ENCODE data around the gene SCAF8. TPM values are rescaled to one million over a fixed set of nuclear protein-coding genes. Genes with fewer than 3 reads are reported as not detected.

The SCAF8 gene
- polyA plus RNA-seq, 1 of the 3 experiments (the other 2 are of a cell fraction): 11.0 TPM

GRCh38 chr6:154872542-154873114 lies 139.4 kb downstream of the SCAF8 start:
- ChIA-PET CTCF (interaction anchor here (1.0 to 2.5 kb wide), 3 partner anchors 30 to 305 kb away, joined by 3 to 6 read pairs (median 3); no protein-coding TSS in a partner anchor), POLR2A (no interaction called here)
- peaks cover 4 to 9% of the 10 kb centered on the region in 2 experiments for H3K36me3 ChIP-seq (replicated peaks in 1 of 2; ENCODE audit: control insufficient read depth in 1 of 2, insufficient read depth in 2 of 2, low read length in 1 of 2)
- H3K27ac ChIP-seq (ENCODE audit: low read depth in 2 of 2, low read length in 1 of 2): no peak overlapping the region
- peaks cover 16% of the 10 kb centered on the region for H3F3A ChIP-seq (replicated peaks; ENCODE audit: insufficient read depth)
- H2AFZ ChIP-seq (ENCODE audit: low read depth): no peak overlapping the region
- H3K9me3 ChIP-seq: no peaks in the 10 kb centered on the region
- H3K4me3 ChIP-seq (ENCODE audit: low read depth in 2 of 2, low read length in 1 of 2): no peak overlapping the region
- DNase-seq: no peak
- no peaks in the 10 kb centered on the region for H3K9me2 ChIP-seq
- 98% methylated on average over 8 of the region's 8 CpGs for WGBS (ENCODE audit: low lambda C conversion rate)
- TF ChIP-seq TCF12 (IDR thresholded peaks at IDR 0.05) (no peak), NFIC (IDR thresholded peaks at IDR 0.05; ENCODE audit: borderline replicate concordance) (no peak), USF2 (IDR thresholded peaks at IDR 0.05; ENCODE audit: borderline replicate concordance, low read depth, low read length) (no peak), RFX5 (IDR thresholded peaks at IDR 0.05; ENCODE audit: low read length) (no peak)
- H3K9ac ChIP-seq: no peak overlapping the region
- peaks cover 0 to 7% of the 10 kb centered on the region in 2 experiments; a peak in 1 of 4 replicates for H3K4me1 ChIP-seq (ENCODE audit: control insufficient read depth in 1 of 2, insufficient read depth in 2 of 2, low read depth in 1 of 2, low read length in 1 of 2)
- peaks cover 36% of the 10 kb centered on the region for H3K79me2 ChIP-seq (ENCODE audit: insufficient read depth)
- no peaks in the 10 kb centered on the region for H3K27me3 ChIP-seq (ENCODE audit: insufficient read depth)
- peaks cover 14% of the 10 kb centered on the region for H4K20me1 ChIP-seq (ENCODE audit: insufficient read depth)
- no peak overlapping the region for H3K4me2 ChIP-seq

DNA sequence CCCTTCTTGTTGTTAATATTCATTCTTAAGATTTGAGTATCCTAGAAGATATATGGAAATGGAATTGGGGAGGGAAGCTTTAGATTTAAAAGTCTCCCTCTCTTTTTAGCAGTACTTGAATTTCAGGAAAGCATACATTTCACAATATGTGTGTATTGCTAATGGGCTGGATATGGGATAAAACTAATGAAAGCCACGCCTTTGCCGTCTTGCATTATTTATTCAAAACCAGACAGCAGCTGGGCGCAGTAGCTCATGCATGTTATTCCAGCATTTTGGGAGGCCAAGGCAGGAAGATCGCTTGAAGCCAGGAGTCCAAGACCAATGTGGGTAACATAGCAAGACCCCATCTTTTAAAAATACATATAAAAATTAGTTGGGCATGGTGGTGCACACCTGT lies 140.3 kb downstream of the SCAF8 start:
- no peak for DNase-seq
- Histone ChIP-seq H3K79me2 (ENCODE audit: insufficient read depth) (peaks cover 35% of the 10 kb centered on the region), H4K20me1 (ENCODE audit: insufficient read depth) (peaks cover 7% of the 10 kb centered on the region), H2AFZ (ENCODE audit: low read depth) (no peak overlapping the region), H3K27me3 (ENCODE audit: insufficient read depth) (no peaks in the 10 kb centered on the region), H3K4me1 (ENCODE audit: control insufficient read depth in 1 of 2, insufficient read depth in 2 of 2, low read depth in 1 of 2, low read length in 1 of 2) (peaks cover 0 to 7% of the 10 kb centered on the region in 2 experiments; a peak in 1 of 4 replicates), H3K4me3 (ENCODE audit: low read depth in 2 of 2, low read length in 1 of 2) (no peak overlapping the region), H3K9ac (no peak overlapping the region), H3K9me2 (no peaks in the 10 kb centered on the region), H3K27ac (ENCODE audit: low read depth in 2 of 2, low read length in 1 of 2) (no peak overlapping the region), H3K36me3 (replicated peaks in 1 of 2; ENCODE audit: control insufficient read depth in 1 of 2, insufficient read depth in 2 of 2, low read length in 1 of 2) (peaks cover 4 to 11% of the 10 kb centered on the region in 2 experiments), H3K4me2 (no peak overlapping the region), H3F3A (replicated peaks; ENCODE audit: insufficient read depth) (peaks cover 17% of the 10 kb centered on the region), H3K9me3 (no peaks in the 10 kb centered on the region)
- CTCF ChIA-PET: interaction anchor here (1.0 to 2.5 kb wide), 4 partner anchors 29 to 304 kb away, joined by 3 to 6 read pairs (median 4); no protein-coding TSS in a partner anchor
- 96% methylated on average over 4 of the region's 4 CpGs for WGBS (ENCODE audit: low lambda C conversion rate)
- POLR2A ChIA-PET: no interaction called here
- TF ChIP-seq EP300 (IDR thresholded peaks at IDR 0.05; ENCODE audit: borderline replicate concordance in 1 of 2, low read depth in 1 of 2, low read length in 1 of 2) (no peak), RCOR1 (IDR thresholded peaks at IDR 0.05; ENCODE audit: low read length) (no peak), RAD21 (IDR thresholded peaks at IDR 0.05; ENCODE audit: low read length) (no peak), USF2 (IDR thresholded peaks at IDR 0.05; ENCODE audit: borderline replicate concordance, low read depth, low read length) (no peak), SIN3A (IDR thresholded peaks at IDR 0.05; ENCODE audit: borderline replicate concordance, low read depth, low read length) (no peak)
- TF ChIP-seq, protein P1, sequence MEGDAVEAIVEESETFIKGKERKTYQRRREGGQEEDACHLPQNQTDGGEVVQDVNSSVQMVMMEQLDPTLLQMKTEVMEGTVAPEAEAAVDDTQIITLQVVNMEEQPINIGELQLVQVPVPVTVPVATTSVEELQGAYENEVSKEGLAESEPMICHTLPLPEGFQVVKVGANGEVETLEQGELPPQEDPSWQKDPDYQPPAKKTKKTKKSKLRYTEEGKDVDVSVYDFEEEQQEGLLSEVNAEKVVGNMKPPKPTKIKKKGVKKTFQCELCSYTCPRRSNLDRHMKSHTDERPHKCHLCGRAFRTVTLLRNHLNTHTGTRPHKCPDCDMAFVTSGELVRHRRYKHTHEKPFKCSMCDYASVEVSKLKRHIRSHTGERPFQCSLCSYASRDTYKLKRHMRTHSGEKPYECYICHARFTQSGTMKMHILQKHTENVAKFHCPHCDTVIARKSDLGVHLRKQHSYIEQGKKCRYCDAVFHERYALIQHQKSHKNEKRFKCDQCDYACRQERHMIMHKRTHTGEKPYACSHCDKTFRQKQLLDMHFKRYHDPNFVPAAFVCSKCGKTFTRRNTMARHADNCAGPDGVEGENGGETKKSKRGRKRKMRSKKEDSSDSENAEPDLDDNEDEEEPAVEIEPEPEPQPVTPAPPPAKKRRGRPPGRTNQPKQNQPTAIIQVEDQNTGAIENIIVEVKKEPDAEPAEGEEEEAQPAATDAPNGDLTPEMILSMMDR (IDR thresholded peaks at IDR 0.05): no peak

Measured in SK-N-SH (cell line).